Large intestine (tissue), 3 donors: Measurements from ENCODE around the gene THOC3. TPM values are rescaled to one million over a fixed set of nuclear protein-coding genes. Genes with fewer than 3 reads are reported as not detected.
"Not testable (repeated sequence)": the region's sequence is repeated elsewhere in the genome, so short reads cannot be mapped to it uniquely, and the experiment has no call there.

Experiments used
- DNase-seq, 2 donors: peaks; one replicate each; pipeline versions ENCODE4 v3.0.0 to v3.0.0-alpha.2; 2013
- H3K27ac ChIP-seq: one replicate; pipeline ENCODE4 v1.5.1; 2013; ENCODE audit warnings: low read length
- H3K27me3 ChIP-seq: 2 replicates; pipeline ENCODE4 v1.6.1; 2013; ENCODE audit warnings: low read length; ENCODE audit not compliant: control insufficient read depth, insufficient read depth
- H3K36me3 ChIP-seq: 2 replicates; pipeline ENCODE4 v1.6.1; 2013; ENCODE audit warnings: low read length; ENCODE audit not compliant: control insufficient read depth, insufficient read depth
- H3K4me1 ChIP-seq: one replicate; pipeline ENCODE4 v1.6.1; 2013; ENCODE audit warnings: low read length; ENCODE audit not compliant: control insufficient read depth, insufficient read depth
- H3K4me3 ChIP-seq: one replicate; pipeline ENCODE4 v1.5.1; 2013; ENCODE audit warnings: low read length
- H3K9me3 ChIP-seq: one replicate; pipeline ENCODE4 v1.6.1; 2013; ENCODE audit warnings: mild to moderate bottlenecking, low read depth, low read length, moderate library complexity; ENCODE audit not compliant: control insufficient read depth
- WGBS: methylation state at CpG from one replicate; pipeline ENCODE4 v1.1.5; 2013; ENCODE audit warnings: low lambda C conversion rate; ENCODE audit not compliant: insufficient coverage; 5-methylcytosine and 5-hydroxymethylcytosine counted together
- polyA plus RNA-seq: library from polyadenylated mRNA; unstranded; fragments of 120-200 nt; gene quantifications from one replicate; pipeline ENCODE4 v1.2.1, GENCODE V29; 2013

Gene THOC3
- polyA plus RNA-seq, 1 donor, result 35.6 TPM

- not testable (repeated sequence) for H3K27me3 ChIP-seq, H3K4me3 ChIP-seq, H3K27ac ChIP-seq, H3K36me3 ChIP-seq, H3K4me1 ChIP-seq, H3K9me3 ChIP-seq, DNase-seq
- WGBS, result no CpG with 5 or more reads among the region's 6 CpGs
Observed at GRCh38 chr5:175996791-175997190, 28.7 kb upstream of the THOC3 start.

GRCh38 chr5:175995506-175995905 lies 27.4 kb upstream of the THOC3 start:
- not testable (repeated sequence) for H3K27me3 ChIP-seq, DNase-seq, H3K36me3 ChIP-seq, H3K27ac ChIP-seq, H3K4me3 ChIP-seq, H3K9me3 ChIP-seq, H3K4me1 ChIP-seq
- WGBS, result no CpG with 5 or more reads among the region's 6 CpGs

- not testable (repeated sequence) for H3K4me3 ChIP-seq, H3K27me3 ChIP-seq, H3K4me1 ChIP-seq, H3K36me3 ChIP-seq, H3K27ac ChIP-seq, H3K9me3 ChIP-seq, DNase-seq
- WGBS, result no CpG with 5 or more reads among the region's 17 CpGs
Observed at GRCh38 chr5:175979371-175979995, 11.4 kb upstream of the THOC3 start.

- WGBS, result no CpG with 5 or more reads among the region's 6 CpGs
- H3K9me3 ChIP-seq, H3K4me1 ChIP-seq, H3K27me3 ChIP-seq, DNase-seq, H3K36me3 ChIP-seq, H3K27ac ChIP-seq, H3K4me3 ChIP-seq: not testable (repeated sequence)
Observed at GRCh38 chr5:175968381-175968780, 266 bp upstream of the THOC3 start.

- not testable (repeated sequence) for H3K27me3 ChIP-seq, H3K27ac ChIP-seq, H3K4me3 ChIP-seq, H3K36me3 ChIP-seq, H3K9me3 ChIP-seq, H3K4me1 ChIP-seq, DNase-seq
- no CpG with 5 or more reads among the region's 8 CpGs for WGBS
Observed at GRCh38 chr5:175962329-175962728, 5.8 kb downstream of the THOC3 start.

GRCh38 chr5:175960228-175960627 lies 7.9 kb downstream of the THOC3 start:
- H3K9me3 ChIP-seq, H3K27me3 ChIP-seq, H3K4me3 ChIP-seq, H3K27ac ChIP-seq, H3K36me3 ChIP-seq, H3K4me1 ChIP-seq, DNase-seq: not testable (repeated sequence)
- no CpG with 5 or more reads among the region's 6 CpGs for WGBS

GRCh38 chr5:175958515-175958914 lies 9.6 kb downstream of the THOC3 start:
- not testable (repeated sequence) for DNase-seq, H3K27me3 ChIP-seq, H3K4me3 ChIP-seq, H3K36me3 ChIP-seq, H3K9me3 ChIP-seq, H3K4me1 ChIP-seq, H3K27ac ChIP-seq
- no CpG with 5 or more reads among the region's 2 CpGs for WGBS

- DNase-seq, H3K9me3 ChIP-seq, H3K27ac ChIP-seq, H3K27me3 ChIP-seq, H3K4me1 ChIP-seq, H3K4me3 ChIP-seq, H3K36me3 ChIP-seq: not testable (repeated sequence)
- WGBS, result no CpG with 5 or more reads among the region's 6 CpGs
Observed at GRCh38 chr5:175954107-175954506, 14.0 kb downstream of the THOC3 start.

GRCh38 chr5:175952810-175953209 lies 15.3 kb downstream of the THOC3 start:
- H3K27ac ChIP-seq, H3K9me3 ChIP-seq, H3K4me1 ChIP-seq, H3K4me3 ChIP-seq, H3K36me3 ChIP-seq, H3K27me3 ChIP-seq, DNase-seq: not testable (repeated sequence)
- no CpG with 5 or more reads among the region's 8 CpGs for WGBS

GRCh38 chr5:175951339-175951969 lies 16.7 kb downstream of the THOC3 start:
- WGBS, result no CpG with 5 or more reads among the region's 12 CpGs
- H3K9me3 ChIP-seq, H3K4me3 ChIP-seq, H3K36me3 ChIP-seq, H3K4me1 ChIP-seq, DNase-seq, H3K27me3 ChIP-seq, H3K27ac ChIP-seq: not testable (repeated sequence)
